GM12878 (cell line): ENCODE data around the gene WFIKKN1. TPM values are rescaled to one million over a fixed set of nuclear protein-coding genes. Genes with fewer than 3 reads are reported as not detected.

ENCODE experiments used
- ATAC-seq: fragments of 200-7000 bp; cut with Tn5 transposase; 3 replicates; pipeline ENCODE4 v1.9.1; 2020; ENCODE audit warnings: mild to moderate bottlenecking, moderate library complexity
- BruUV-seq: library from RNA; stranded (reverse); fragments of 400-500 nt; replicated peaks from 2 replicates; lab custom pipeline; 2021; lab: Mats Ljungman, UMichigan
- CTCF ChIA-PET: fragments of 300-600 bp; sonication (Branson Sonifier 250); formaldehyde crosslinking; extraction: SDS; loops from one replicate; lab custom pipeline; 2021; ENCODE audit warnings: inconsistent platforms; lab: Yijun Ruan, JAX
- POLR2A ChIA-PET: fragments of 350-600 bp; formaldehyde crosslinking; extraction: SDS; loops from one replicate; lab custom pipeline; 2021; ENCODE audit warnings: inconsistent platforms; lab: Charles Lee
- RAD21 ChIA-PET: fragments of 300-600 bp; sonication (Branson Sonifier 250); formaldehyde crosslinking; loops from one replicate; lab custom pipeline; 2023; ENCODE audit warnings: antibody characterized with exemption; ENCODE audit not compliant: unreplicated experiment; lab: Charles Lee
- SMC1A ChIA-PET: fragments of 300-600 bp; sonication (Branson Sonifier 250); formaldehyde crosslinking; loops from one replicate; lab custom pipeline; 2023; ENCODE audit not compliant: unreplicated experiment, uncharacterized antibody; lab: Charles Lee
- DNase-seq: peaks from one replicate; pipeline ENCODE4 v3.0.0-alpha.2; 2011; ENCODE audit warnings: low read depth, low spot score
- FAIRE-seq: peaks from 3 replicates; lab custom pipeline; 2011; peaks lifted over from hg19 to GRCh38; lab: Jason Lieb, UNC
- H2AFZ ChIP-seq: 2 replicates; pipeline ENCODE4 v1.6.0; 2011; ENCODE audit warnings: low read depth, low read length, control low read depth; ENCODE audit not compliant: control insufficient read depth
- H3K27ac ChIP-seq: 2 replicates; pipeline ENCODE4 v1.5.1; 2011; ENCODE audit warnings: control low read depth; ENCODE audit not compliant: control insufficient read depth, insufficient read depth
- H3K27me3 ChIP-seq, 2 experiments: replicated peaks in 1 of 2; 2 replicates each; pipeline versions ENCODE4 v1.6.0 to v1.6.1; 2011; ENCODE audit warnings: low read length in 1 of 2; ENCODE audit not compliant: control insufficient read depth in 2 of 2, insufficient read depth in 2 of 2
- H3K36me3 ChIP-seq, 2 experiments: 2 replicates each; pipeline ENCODE4 v1.5.1; 2011; ENCODE audit warnings: low read length in 1 of 2; ENCODE audit not compliant: control insufficient read depth in 2 of 2, insufficient read depth in 2 of 2
- H3K4me1 ChIP-seq: 2 replicates; pipeline ENCODE4 v1.6.1; 2011; ENCODE audit warnings: mild to moderate bottlenecking, low read length, moderate library complexity, mixed read lengths; ENCODE audit not compliant: control insufficient read depth, insufficient read depth
- H3K4me2 ChIP-seq: 2 replicates; pipeline ENCODE4 v1.6.0; 2011; ENCODE audit warnings: control low read depth; ENCODE audit not compliant: control insufficient read depth, insufficient read depth
- H3K4me3 ChIP-seq: fragments of 200-600 bp; sonication (generic); 2 replicates; pipeline ENCODE4 v1.5.1; 2016
- H3K79me2 ChIP-seq: 2 replicates; pipeline ENCODE4 v1.6.0; 2011; ENCODE audit warnings: low read length; ENCODE audit not compliant: control insufficient read depth, insufficient read depth
- H3K9ac ChIP-seq: 2 replicates; pipeline ENCODE4 v1.8.0; 2011; ENCODE audit warnings: low read length, control low read depth, mixed read lengths; ENCODE audit not compliant: control insufficient read depth, insufficient read depth
- H3K9me3 ChIP-seq: replicated peaks from 3 replicates; pipeline ENCODE4 v1.5.1; 2011; ENCODE audit warnings: mild to moderate bottlenecking, low read length; ENCODE audit not compliant: control insufficient read depth, insufficient read depth
- H4K20me1 ChIP-seq: 2 replicates; pipeline ENCODE4 v1.6.0; 2011; ENCODE audit not compliant: control insufficient read depth, insufficient read depth
- POLR2A ChIP-seq: IDR thresholded peaks from 2 replicates; pipeline ENCODE4 v1.6.1; 2011; ENCODE audit warnings: low read depth, mild to moderate bottlenecking, low read length
- RAD21 ChIP-seq: IDR thresholded peaks from 2 replicates; pipeline ENCODE4 v1.6.1; 2011; ENCODE audit warnings: mild to moderate bottlenecking, low read depth, low read length, moderate library complexity; ENCODE audit not compliant: insufficient read depth
- ZBTB4 ChIP-seq: fragments of 450-650 bp; formaldehyde crosslinking; IDR thresholded peaks from 2 replicates; pipeline ENCODE4 v1.4.0; 2022; ENCODE audit warnings: mild to moderate bottlenecking, moderate library complexity
- WGBS: methylation state at CpG from one replicate; pipeline ENCODE4 v1.1.6; 2016; ENCODE audit warnings: low lambda C conversion rate; ENCODE audit not compliant: insufficient replicate concordance, insufficient coverage; ENCODE audit errors: missing lambda C conversion rate; 5-methylcytosine and 5-hydroxymethylcytosine counted together
- in situ Hi-C: fragments of 300-500 bp; cut with MboI; formaldehyde crosslinking; loops from 9 replicates; pipeline ENCODE4 v1.14.3; 2018; ENCODE audit warnings: mixed read lengths
- intact Hi-C: fragments of 100-400 bp; cut with micrococcal nuclease; formaldehyde crosslinking; loops from one replicate; pipeline ENCODE4 v1.14.2; 2022; ENCODE audit not compliant: unreplicated experiment
- polyA plus RNA-seq, 11 experiments: library from polyadenylated mRNA; depleted of rRNA in 4 of 11; unstranded in 6 of 11; stranded (reverse) in 5 of 11; fragments of >200 nt; fragmentation: Nextera tagmentation in 4 of 11; fragmentation: Illumina TruSeq in 1 of 11; extraction: Ambion mirVana in 4 of 11; extraction: Trizol in 1 of 11; gene quantifications; 1 replicate in 1 of 11; 2 replicates in 10 of 11; pipeline versions ENCODE4 v1.2.1 to v1.2.3, GENCODE V29; 2011 to 2016; ENCODE audit warnings: inconsistent platforms in 2 of 11, missing spikeins in 2 of 11, low read depth in 1 of 11
- total RNA-seq, 4 experiments: library from RNA; depleted of rRNA in 3 of 4; stranded (reverse); fragments of >200 nt in 3 of 4; fragmentation: Illumina TruSeq in 1 of 4; extraction: Trizol in 1 of 4; gene quantifications; 2 replicates each; pipeline versions ENCODE4 v1.2.1 to v1.2.3, GENCODE V29; 2013 to 2021

The WFIKKN1 gene
- total and polyA plus RNA-seq, 10 of the 15 experiments (the other 5 are each of a cell fraction or from before 2014, with no cell fraction given) = 0.01 to 0.41 (median 0.05) TPM; not detected in 2

GRCh38 chr16:675884-676564 lies 45.2 kb downstream of the WFIKKN1 start:
- RAD21 ChIA-PET = interaction anchor here (0.8 kb wide), 1 partner anchor 40 kb away, joined by 3 read pairs; the partner anchor contains the start of gene METTL26
- FAIRE-seq = no peak
- no peak for ATAC-seq
- H3K27ac ChIP-seq = no peak overlapping the region
- TF ChIP-seq POLR2A (peak; percentile 16; the same call in 1 of the 2 replicates), ZBTB4 (CRISPR knock-in tag) (no peak), RAD21 (no peak)
- TF ChIP-seq, all 136 proteins: peak for 1
- H3K36me3 ChIP-seq = peaks cover 0 to 11% of the 10 kb centered on the region in 2 experiments; a peak in 2 of 4 replicates
- H3K4me1 ChIP-seq = no peaks in the 10 kb centered on the region
- no peak overlapping the region for H2AFZ ChIP-seq
- SMC1A ChIA-PET = no interaction called here
- no peaks in the 10 kb centered on the region; the same call in 1 of the 2 replicates for H4K20me1 ChIP-seq
- H3K27me3 ChIP-seq = no peaks in the 10 kb centered on the region
- no peak overlapping the region for H3K9ac ChIP-seq
- intact Hi-C loops = no loop called here
- no TSS peak for BruUV-seq
- no peaks in the 10 kb centered on the region for H3K9me3 ChIP-seq
- CTCF ChIA-PET = interaction anchor here (0.7 kb wide), 1 partner anchor 535 kb away, joined by 3 read pairs; no protein-coding TSS in a partner anchor
- DNase-seq = no peak
- peaks cover 7% of the 10 kb centered on the region for H3K79me2 ChIP-seq
- no peak overlapping the region for H3K4me3 ChIP-seq
- H3K4me2 ChIP-seq = no peak overlapping the region
- WGBS = 61% methylated on average over 19 of the region's 25 CpGs
- POLR2A ChIA-PET = no interaction called here
- in situ Hi-C loops = no loop called here
